Hepatocyte (in vitro differentiated cells): Measurements from ENCODE around the gene TMOD2. TPM values are rescaled to one million over a fixed set of nuclear protein-coding genes. Genes with fewer than 3 reads are reported as not detected.

Experiments used
- DNase-seq: peaks from one replicate; pipeline ENCODE4 v3.0.0-alpha.2; 2016; ENCODE audit warnings: low spot score
- H2AFZ ChIP-seq: fragments of 200-600 bp; sonication (generic); 2 replicates; pipeline ENCODE4 v1.6.0; 2016; ENCODE audit warnings: antibody characterized with exemption, mild to moderate bottlenecking
- H3K27ac ChIP-seq: fragments of 200-600 bp; sonication (generic); 2 replicates; pipeline ENCODE4 v1.5.1; 2016; ENCODE audit warnings: mild to moderate bottlenecking
- H3K27me3 ChIP-seq: fragments of 200-600 bp; sonication (generic); 2 replicates; pipeline ENCODE4 v1.6.1; 2016
- H3K36me3 ChIP-seq: fragments of 200-600 bp; sonication (generic); replicated peaks from 2 replicates; pipeline ENCODE4 v1.5.1; 2016; ENCODE audit warnings: low read depth; ENCODE audit not compliant: insufficient read depth
- H3K4me1 ChIP-seq: fragments of 200-600 bp; sonication (generic); 2 replicates; pipeline ENCODE4 v1.5.1; 2016; ENCODE audit warnings: mild to moderate bottlenecking, moderate library complexity; ENCODE audit not compliant: insufficient read depth
- H3K4me2 ChIP-seq: fragments of 200-600 bp; sonication (generic); 2 replicates; pipeline ENCODE4 v1.6.0; 2016
- H3K4me3 ChIP-seq: fragments of 200-600 bp; sonication (generic); 2 replicates; pipeline ENCODE4 v1.5.1; 2016; ENCODE audit warnings: mild to moderate bottlenecking
- H3K79me2 ChIP-seq: fragments of 200-600 bp; sonication (generic); 2 replicates; pipeline ENCODE4 v1.6.0; 2017; ENCODE audit warnings: mild to moderate bottlenecking
- H3K9me2 ChIP-seq: fragments of 200-600 bp; sonication (generic); replicated peaks from 2 replicates; pipeline ENCODE4 v1.6.0; 2017; ENCODE audit warnings: mild to moderate bottlenecking; ENCODE audit not compliant: insufficient read depth
- H3K9me3 ChIP-seq: fragments of 200-600 bp; sonication (generic); 2 replicates; pipeline ENCODE4 v1.5.1; 2016; ENCODE audit warnings: low read depth, mild to moderate bottlenecking
- H4K20me1 ChIP-seq: fragments of 200-600 bp; sonication (generic); 2 replicates; pipeline ENCODE4 v1.6.0; 2016; ENCODE audit warnings: mild to moderate bottlenecking; ENCODE audit not compliant: insufficient read depth, poor library complexity, severe bottlenecking
- EZH2 ChIP-seq: fragments of 200-600 bp; sonication (generic); IDR thresholded peaks from 2 replicates; pipeline ENCODE4 v1.6.1; 2016; ENCODE audit warnings: antibody characterized with exemption, mild to moderate bottlenecking, borderline replicate concordance
- EZH2phosphoT487 ChIP-seq: fragments of 200-600 bp; sonication (generic); IDR thresholded peaks from one replicate; pipeline ENCODE4 v1.6.1; 2018; ENCODE audit warnings: antibody characterized with exemption, mild to moderate bottlenecking, low read depth, moderate library complexity; ENCODE audit not compliant: unreplicated experiment, severe bottlenecking
- WGBS: methylation state at CpG from one replicate; pipeline ENCODE4 v1.1.6; 2016; ENCODE audit warnings: low lambda C conversion rate; ENCODE audit errors: missing lambda C conversion rate; 5-methylcytosine and 5-hydroxymethylcytosine counted together
- polyA plus RNA-seq: library from polyadenylated mRNA; unstranded; fragments of >200 nt; fragmentation: Nextera tagmentation; extraction: Ambion mirVana; gene quantifications from 2 replicates; pipeline ENCODE4 v1.2.1, GENCODE V29; 2016
- total RNA-seq: library from RNA; depleted of rRNA; stranded (reverse); fragments of >200 nt; gene quantifications from 2 replicates; pipeline ENCODE4 v1.2.3, GENCODE V29; 2014
- TF ChIP-seq, protein P1 (sequence below): fragments of 200-600 bp; sonication (generic); IDR thresholded peaks from 2 replicates; pipeline ENCODE4 v1.5.1; 2016; ENCODE audit warnings: antibody characterized with exemption, mild to moderate bottlenecking; ENCODE audit not compliant: poor library complexity

TMOD2 gene
- total and polyA plus RNA-seq, 2 experiments from 2014 or later, result 1.7 to 2.9 TPM

DNA sequence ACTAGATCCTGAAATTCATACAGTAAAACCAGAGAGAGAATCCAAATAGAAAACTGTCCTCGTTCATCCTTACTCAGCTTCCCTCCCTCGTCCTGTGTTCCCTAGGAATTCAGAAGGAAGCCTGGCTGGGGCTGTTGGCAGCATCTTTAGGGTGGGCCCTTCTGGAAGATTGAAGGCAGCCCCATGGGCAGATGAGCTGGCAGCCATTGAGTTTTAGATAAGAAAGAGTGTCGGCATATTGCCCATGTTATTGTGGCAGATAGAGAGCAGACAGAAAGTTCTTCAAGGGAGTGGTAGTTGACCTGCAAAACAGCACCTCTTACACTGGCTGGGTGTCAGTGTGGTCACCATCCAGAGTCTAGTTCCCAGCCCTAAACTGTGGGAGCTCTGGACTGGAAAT is 23.5 kb downstream of the TMOD2 start:
- no peak for DNase-seq
- Histone ChIP-seq H3K9me3 (no peaks in the 10 kb centered on the region), H3K4me1 (no peaks in the 10 kb centered on the region), H3K4me3 (no peak overlapping the region), H3K79me2 (no peaks in the 10 kb centered on the region), H3K36me3 (no peaks in the 10 kb centered on the region), H3K4me2 (no peak overlapping the region), H2AFZ (no peak overlapping the region), H3K9me2 (no peaks in the 10 kb centered on the region), H3K27me3 (no peaks in the 10 kb centered on the region), H4K20me1 (no peaks in the 10 kb centered on the region), H3K27ac (no peak overlapping the region)
- no peak for TF ChIP-seq EZH2
- WGBS, result 86% methylated on average over 3 of the region's 3 CpGs

DNA sequence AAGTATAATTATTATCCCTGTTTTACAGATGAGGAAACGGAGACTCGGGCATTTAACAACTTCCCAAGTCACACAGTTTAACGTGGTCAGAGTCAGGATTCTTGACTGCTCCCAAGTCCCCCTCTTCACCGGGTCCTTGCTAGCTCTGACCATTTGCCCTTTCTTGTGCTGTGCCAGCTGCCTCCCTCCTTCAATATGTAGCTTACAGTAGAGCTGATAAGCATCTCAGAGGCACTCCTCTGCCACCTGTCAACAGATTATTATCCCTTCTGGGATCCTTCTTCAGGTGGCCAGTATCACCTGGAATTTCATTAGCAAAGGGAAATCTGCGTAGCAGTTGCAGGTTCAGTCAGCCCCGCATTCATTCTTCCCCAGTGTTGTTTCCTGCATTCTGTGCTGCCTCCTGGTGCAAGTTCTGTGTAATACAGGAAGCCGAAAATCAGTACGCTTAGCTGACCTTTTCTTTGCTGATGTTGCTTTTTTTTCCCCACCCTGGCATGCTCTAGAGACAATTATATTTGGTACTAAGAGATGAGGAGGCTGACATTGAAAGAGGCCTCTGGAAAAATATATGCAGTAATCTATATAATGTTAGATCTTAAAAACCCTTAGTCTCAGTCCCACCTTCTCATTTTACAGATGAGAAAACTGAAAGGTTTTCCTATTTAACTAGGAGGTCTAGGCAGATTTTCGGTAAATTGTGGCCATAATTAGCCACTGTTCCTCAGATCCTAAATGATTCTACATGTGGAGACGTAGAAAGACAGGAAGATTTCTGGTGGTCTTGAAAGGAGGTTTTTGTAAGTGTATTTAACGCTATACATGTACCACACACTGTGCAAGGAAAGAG is 24.8 kb downstream of the TMOD2 start:
- TF ChIP-seq, protein P1, sequence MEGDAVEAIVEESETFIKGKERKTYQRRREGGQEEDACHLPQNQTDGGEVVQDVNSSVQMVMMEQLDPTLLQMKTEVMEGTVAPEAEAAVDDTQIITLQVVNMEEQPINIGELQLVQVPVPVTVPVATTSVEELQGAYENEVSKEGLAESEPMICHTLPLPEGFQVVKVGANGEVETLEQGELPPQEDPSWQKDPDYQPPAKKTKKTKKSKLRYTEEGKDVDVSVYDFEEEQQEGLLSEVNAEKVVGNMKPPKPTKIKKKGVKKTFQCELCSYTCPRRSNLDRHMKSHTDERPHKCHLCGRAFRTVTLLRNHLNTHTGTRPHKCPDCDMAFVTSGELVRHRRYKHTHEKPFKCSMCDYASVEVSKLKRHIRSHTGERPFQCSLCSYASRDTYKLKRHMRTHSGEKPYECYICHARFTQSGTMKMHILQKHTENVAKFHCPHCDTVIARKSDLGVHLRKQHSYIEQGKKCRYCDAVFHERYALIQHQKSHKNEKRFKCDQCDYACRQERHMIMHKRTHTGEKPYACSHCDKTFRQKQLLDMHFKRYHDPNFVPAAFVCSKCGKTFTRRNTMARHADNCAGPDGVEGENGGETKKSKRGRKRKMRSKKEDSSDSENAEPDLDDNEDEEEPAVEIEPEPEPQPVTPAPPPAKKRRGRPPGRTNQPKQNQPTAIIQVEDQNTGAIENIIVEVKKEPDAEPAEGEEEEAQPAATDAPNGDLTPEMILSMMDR, result peak; percentile 74
- TF ChIP-seq EZH2phosphoT487 (no peak), EZH2 (no peak)
- Histone ChIP-seq H3K4me1 (no peaks in the 10 kb centered on the region), H2AFZ (no peak overlapping the region), H3K36me3 (no peaks in the 10 kb centered on the region), H3K9me3 (no peaks in the 10 kb centered on the region), H3K79me2 (no peaks in the 10 kb centered on the region), H3K4me2 (no peak overlapping the region), H3K27ac (no peak overlapping the region), H3K4me3 (no peak overlapping the region), H4K20me1 (no peaks in the 10 kb centered on the region), H3K9me2 (no peaks in the 10 kb centered on the region), H3K27me3 (no peaks in the 10 kb centered on the region)
- 57% methylated on average over 11 of the region's 11 CpGs for WGBS
- DNase-seq, result peak; percentile 71

DNA sequence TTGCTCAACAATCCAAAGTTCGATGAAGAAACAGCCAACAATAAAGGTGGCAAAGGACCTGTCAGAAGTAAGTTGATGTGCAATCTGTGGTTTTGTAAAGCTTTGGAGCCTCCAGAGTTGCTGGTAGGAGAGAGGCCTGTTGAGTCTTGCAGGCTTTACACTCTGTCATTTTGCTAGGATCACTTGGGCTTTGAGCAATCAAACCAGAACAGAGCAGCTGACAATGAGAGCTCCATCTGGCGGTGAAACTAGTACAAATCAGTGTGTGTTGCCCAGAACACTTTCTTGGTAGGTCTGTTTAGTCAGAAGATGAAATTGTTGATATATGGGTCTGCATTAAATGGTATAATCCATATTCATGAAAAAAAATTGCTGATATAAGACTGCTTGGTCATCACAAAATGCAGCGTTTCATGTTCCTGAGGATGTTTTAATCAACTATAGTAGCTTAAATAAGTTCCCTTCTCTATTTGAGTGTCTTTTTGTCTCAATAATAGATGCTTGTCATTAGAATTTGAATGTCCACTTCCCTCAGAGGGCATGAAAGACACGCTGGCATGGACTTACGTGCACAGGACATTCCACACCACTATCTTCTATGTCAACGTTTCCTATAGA is 25.7 kb downstream of the TMOD2 start:
- WGBS, result 53% methylated on average over 6 of the region's 6 CpGs
- Histone ChIP-seq H3K27ac (no peak overlapping the region), H3K4me2 (no peak overlapping the region), H3K27me3 (no peaks in the 10 kb centered on the region), H4K20me1 (no peaks in the 10 kb centered on the region), H3K9me3 (no peaks in the 10 kb centered on the region), H3K4me3 (no peak overlapping the region), H2AFZ (no peak overlapping the region), H3K36me3 (no peaks in the 10 kb centered on the region), H3K9me2 (no peaks in the 10 kb centered on the region), H3K4me1 (no peaks in the 10 kb centered on the region), H3K79me2 (no peaks in the 10 kb centered on the region)
- TF ChIP-seq, protein P1, result peak; percentile 84
- no peak for TF ChIP-seq EZH2
- peak; percentile 86 for DNase-seq

DNA sequence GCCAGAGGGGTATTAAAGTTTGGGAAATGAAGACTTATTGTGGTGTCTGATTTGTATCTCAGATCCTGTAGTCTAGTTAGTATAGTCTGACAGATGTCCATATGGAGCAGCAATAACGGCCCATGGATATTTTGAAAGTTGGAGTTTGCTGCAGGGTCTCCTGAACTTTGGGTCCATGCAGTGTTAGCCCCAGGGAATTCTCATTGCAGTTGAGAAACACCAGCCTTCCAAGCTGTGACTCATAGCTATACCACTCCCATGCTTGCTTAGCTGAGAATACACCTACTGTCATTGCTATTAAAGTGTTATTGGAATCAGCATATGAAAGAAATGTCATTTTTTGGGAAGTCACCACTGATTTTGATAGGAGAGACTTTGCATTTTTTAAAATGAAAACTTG is 29.2 kb downstream of the TMOD2 start:
- no peaks in the 10 kb centered on the region for H3K4me1 ChIP-seq
- no peak for DNase-seq
- H3K9me2 ChIP-seq, result no peaks in the 10 kb centered on the region
- H3K79me2 ChIP-seq, result no peaks in the 10 kb centered on the region
- no peak overlapping the region for H3K27ac ChIP-seq
- H3K9me3 ChIP-seq, result no peaks in the 10 kb centered on the region
- H3K4me2 ChIP-seq, result no peak overlapping the region
- no peaks in the 10 kb centered on the region for H3K36me3 ChIP-seq
- 70% methylated on average over 1 of the region's 1 CpG for WGBS
- no peak overlapping the region for H2AFZ ChIP-seq
- TF ChIP-seq EZH2 (no peak), EZH2phosphoT487 (no peak)
- TF ChIP-seq, protein P1, result no peak
- no peak overlapping the region for H3K4me3 ChIP-seq
- no peaks in the 10 kb centered on the region for H4K20me1 ChIP-seq
- no peaks in the 10 kb centered on the region for H3K27me3 ChIP-seq
